Progenitor cell of endocrine pancreas (in vitro differentiated cells): Measurements from ENCODE around the gene PCNX4. TPM values are rescaled to one million over a fixed set of nuclear protein-coding genes. Genes with fewer than 3 reads are reported as not detected.
A peak's percentile ranks its signal among the peaks of the same experiment; 100 is the strongest.

Experiments used
- DNase-seq: peaks from one replicate; pipeline ENCODE4 v3.0.0; 2021; ENCODE audit warnings: low spot score; ENCODE audit not compliant: unreplicated experiment
- H3K27ac Mint-ChIP-seq: 2 replicates; pipeline ENCODE4 v1.8.0; 2021; ENCODE audit warnings: mild to moderate bottlenecking, moderate library complexity, mixed read lengths
- H3K27me3 Mint-ChIP-seq: 2 replicates; pipeline ENCODE4 v1.8.0; 2021; ENCODE audit warnings: mixed read lengths
- H3K36me3 Mint-ChIP-seq: 2 replicates; pipeline ENCODE4 v1.8.0; 2022; ENCODE audit warnings: mixed read lengths; ENCODE audit not compliant: insufficient read depth
- H3K4me1 Mint-ChIP-seq: 2 replicates; pipeline ENCODE4 v1.8.0; 2021; ENCODE audit warnings: low read depth, mixed read lengths
- H3K4me3 Mint-ChIP-seq: 2 replicates; pipeline ENCODE4 v1.8.0; 2021; ENCODE audit warnings: low read depth, mild to moderate bottlenecking, moderate library complexity, mixed read lengths
- H3K9me3 Mint-ChIP-seq: 2 replicates; pipeline ENCODE4 v1.8.0; 2021; ENCODE audit warnings: low read depth, mixed read lengths
- total RNA-seq: library from RNA; stranded (reverse); gene quantifications from 2 replicates; pipeline ENCODE4 v1.2.1, GENCODE V29; 2021
- TF ChIP-seq, protein P1 (sequence below): fragments of 200-600 bp; sonication (generic); IDR thresholded peaks from one replicate; pipeline ENCODE4 v1.5.0; 2021; ENCODE audit warnings: antibody characterized with exemption, mild to moderate bottlenecking; ENCODE audit not compliant: unreplicated experiment

PCNX4 gene
- total RNA-seq, 1 donor from 2014 or later: 85.2 TPM

DNA sequence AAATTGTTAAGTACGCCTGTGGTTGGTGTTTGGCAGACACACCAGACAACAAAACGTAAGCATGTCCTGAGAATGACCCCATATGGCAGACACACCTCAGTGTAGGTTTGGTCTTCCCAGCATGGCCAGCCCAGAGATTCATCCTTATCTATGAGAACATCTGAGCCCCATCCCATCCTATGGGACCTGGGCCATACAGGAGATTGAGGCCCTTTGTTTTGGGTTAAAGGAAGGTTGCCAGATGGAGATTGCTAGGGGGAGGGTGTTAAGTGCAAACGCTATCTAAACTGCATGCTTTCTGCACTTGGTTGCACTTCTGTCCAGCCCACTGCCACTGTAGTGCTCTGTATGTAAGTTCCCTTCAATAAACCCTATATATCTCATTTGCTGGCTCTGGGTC lies 4.1 kb upstream of the PCNX4 start:
- H3K27me3 Mint-ChIP-seq: no peaks in the 10 kb centered on the region
- DNase-seq: no peak
- no peaks in the 10 kb centered on the region for H3K36me3 Mint-ChIP-seq
- peaks cover 2% of the 10 kb centered on the region for H3K4me1 Mint-ChIP-seq
- no peak overlapping the region for H3K27ac Mint-ChIP-seq
- no peaks in the 10 kb centered on the region for H3K9me3 Mint-ChIP-seq
- H3K4me3 Mint-ChIP-seq: no peak overlapping the region
- TF ChIP-seq, protein P1, sequence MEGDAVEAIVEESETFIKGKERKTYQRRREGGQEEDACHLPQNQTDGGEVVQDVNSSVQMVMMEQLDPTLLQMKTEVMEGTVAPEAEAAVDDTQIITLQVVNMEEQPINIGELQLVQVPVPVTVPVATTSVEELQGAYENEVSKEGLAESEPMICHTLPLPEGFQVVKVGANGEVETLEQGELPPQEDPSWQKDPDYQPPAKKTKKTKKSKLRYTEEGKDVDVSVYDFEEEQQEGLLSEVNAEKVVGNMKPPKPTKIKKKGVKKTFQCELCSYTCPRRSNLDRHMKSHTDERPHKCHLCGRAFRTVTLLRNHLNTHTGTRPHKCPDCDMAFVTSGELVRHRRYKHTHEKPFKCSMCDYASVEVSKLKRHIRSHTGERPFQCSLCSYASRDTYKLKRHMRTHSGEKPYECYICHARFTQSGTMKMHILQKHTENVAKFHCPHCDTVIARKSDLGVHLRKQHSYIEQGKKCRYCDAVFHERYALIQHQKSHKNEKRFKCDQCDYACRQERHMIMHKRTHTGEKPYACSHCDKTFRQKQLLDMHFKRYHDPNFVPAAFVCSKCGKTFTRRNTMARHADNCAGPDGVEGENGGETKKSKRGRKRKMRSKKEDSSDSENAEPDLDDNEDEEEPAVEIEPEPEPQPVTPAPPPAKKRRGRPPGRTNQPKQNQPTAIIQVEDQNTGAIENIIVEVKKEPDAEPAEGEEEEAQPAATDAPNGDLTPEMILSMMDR: no peak

DNA sequence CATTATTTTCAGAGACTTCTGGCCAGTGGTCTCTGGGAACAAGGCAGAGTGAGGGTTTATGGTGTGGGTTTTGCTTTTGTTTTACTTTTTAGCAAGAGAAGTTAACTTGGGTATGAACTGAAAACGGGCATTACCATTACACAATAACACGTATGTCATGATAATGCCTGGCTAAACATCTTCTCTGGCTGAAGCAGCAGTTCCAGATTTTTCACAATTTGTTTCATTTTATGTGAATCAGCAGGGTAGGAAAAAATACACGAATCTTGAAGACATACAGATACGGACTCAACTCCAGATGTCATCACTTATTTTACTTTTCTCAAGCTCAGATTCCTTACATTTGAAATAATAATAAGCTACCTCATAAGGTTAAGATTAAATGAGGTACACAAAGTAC lies 2.5 kb upstream of the PCNX4 start:
- peaks cover 16% of the 10 kb centered on the region for H3K4me1 Mint-ChIP-seq
- H3K9me3 Mint-ChIP-seq: no peaks in the 10 kb centered on the region
- peak overlapping the region; percentile 6 for H3K4me3 Mint-ChIP-seq
- H3K36me3 Mint-ChIP-seq: no peaks in the 10 kb centered on the region
- DNase-seq: no peak
- no peak overlapping the region for H3K27ac Mint-ChIP-seq
- TF ChIP-seq, protein P1: no peak
- no peaks in the 10 kb centered on the region for H3K27me3 Mint-ChIP-seq

DNA sequence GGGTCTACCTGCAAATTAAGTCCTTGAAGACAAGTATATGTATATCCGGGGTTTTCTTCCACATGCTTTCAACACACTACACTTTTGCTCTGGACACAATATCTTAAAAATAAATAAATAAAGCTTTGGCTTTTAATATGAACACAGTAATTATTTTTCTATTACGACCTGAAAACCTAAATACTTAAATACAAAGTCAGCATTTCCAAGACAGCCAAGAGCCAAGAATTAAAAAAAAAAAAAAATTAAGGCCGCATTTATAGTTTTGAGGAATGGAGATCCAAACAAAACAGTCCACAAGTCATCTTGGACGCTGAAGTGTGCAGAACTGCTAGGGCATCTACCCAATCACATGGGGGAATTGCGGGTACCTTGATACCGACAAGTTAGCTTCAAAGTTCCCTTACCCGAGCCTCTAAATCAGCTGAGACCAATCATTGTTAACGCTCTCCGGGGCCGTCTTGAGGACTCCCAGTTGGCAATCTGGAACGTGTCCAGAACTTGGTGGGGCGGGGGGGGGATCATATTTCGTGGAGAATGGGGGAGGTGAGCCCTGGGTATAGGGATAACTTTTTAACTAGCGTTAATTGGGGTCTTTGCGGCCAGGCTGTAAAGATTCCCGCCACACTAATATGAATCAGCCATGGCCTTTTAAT lies 731 bp upstream of the PCNX4 start:
- no peak for DNase-seq
- no peaks in the 10 kb centered on the region for H3K36me3 Mint-ChIP-seq
- TF ChIP-seq, protein P1: no peak
- H3K4me3 Mint-ChIP-seq: peak overlapping the region; percentile 94
- H3K4me1 Mint-ChIP-seq: peaks cover 28% of the 10 kb centered on the region
- no peaks in the 10 kb centered on the region for H3K27me3 Mint-ChIP-seq
- H3K27ac Mint-ChIP-seq: peak overlapping the region; percentile 96
- H3K9me3 Mint-ChIP-seq: no peaks in the 10 kb centered on the region

DNA sequence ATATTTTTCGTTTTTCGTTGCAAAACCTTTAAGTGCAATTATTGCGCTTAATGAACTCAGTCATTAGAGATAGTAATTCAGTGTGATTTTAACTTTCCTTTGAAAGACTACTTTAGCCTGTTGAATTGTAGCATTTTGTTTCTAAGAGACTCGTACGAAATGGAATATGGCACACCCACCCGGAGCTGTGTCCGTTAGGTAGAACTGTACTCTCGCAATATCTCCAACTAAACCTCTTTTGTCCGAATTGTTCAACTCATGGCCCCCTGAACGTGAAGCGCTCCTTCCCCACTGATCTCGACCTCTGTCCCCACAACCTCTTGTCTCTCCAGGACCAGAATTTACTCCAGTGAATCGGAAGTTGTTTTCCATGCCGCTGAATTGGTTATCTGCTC lies 800 bp downstream of the PCNX4 start:
- H3K4me1 Mint-ChIP-seq: peaks cover 30% of the 10 kb centered on the region
- peak overlapping the region; percentile 94 for H3K4me3 Mint-ChIP-seq
- H3K27me3 Mint-ChIP-seq: no peaks in the 10 kb centered on the region
- H3K36me3 Mint-ChIP-seq: no peaks in the 10 kb centered on the region
- H3K27ac Mint-ChIP-seq: peak overlapping the region; percentile 96
- TF ChIP-seq, protein P1: no peak
- no peak for DNase-seq
- H3K9me3 Mint-ChIP-seq: no peaks in the 10 kb centered on the region

DNA sequence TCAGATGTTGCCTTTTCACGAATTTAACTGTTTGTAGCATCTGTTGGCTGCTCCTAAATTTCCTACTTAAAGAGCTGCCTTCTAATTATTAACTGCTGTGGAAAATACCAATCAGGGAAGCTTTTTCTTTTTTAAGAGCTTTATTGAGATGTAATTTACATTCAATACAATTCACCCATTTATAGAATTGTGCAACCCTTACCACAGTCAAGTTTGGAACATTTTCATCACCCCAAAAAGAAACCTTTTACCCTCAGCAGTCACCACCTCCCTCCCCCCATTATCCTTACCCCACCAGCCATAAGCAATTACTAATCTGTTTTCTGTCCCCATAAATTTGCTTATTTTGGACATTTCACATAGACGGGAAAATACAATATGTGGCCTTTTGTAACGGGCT lies 1.4 kb downstream of the PCNX4 start:
- H3K27me3 Mint-ChIP-seq: no peaks in the 10 kb centered on the region
- H3K36me3 Mint-ChIP-seq: peaks cover 4% of the 10 kb centered on the region
- peak overlapping the region; percentile 96 for H3K27ac Mint-ChIP-seq
- no peak for DNase-seq
- TF ChIP-seq, protein P1: no peak
- H3K4me3 Mint-ChIP-seq: peak overlapping the region; percentile 94
- peaks cover 32% of the 10 kb centered on the region for H3K4me1 Mint-ChIP-seq
- no peaks in the 10 kb centered on the region for H3K9me3 Mint-ChIP-seq
